ENCODE measurements around the gene CTDSPL. TPM values are rescaled to one million over a fixed set of nuclear protein-coding genes. Genes with fewer than 3 reads are reported as not detected.

Gene CTDSPL
- polyA plus RNA-seq, 1 experiment = 40.4 TPM

DNA sequence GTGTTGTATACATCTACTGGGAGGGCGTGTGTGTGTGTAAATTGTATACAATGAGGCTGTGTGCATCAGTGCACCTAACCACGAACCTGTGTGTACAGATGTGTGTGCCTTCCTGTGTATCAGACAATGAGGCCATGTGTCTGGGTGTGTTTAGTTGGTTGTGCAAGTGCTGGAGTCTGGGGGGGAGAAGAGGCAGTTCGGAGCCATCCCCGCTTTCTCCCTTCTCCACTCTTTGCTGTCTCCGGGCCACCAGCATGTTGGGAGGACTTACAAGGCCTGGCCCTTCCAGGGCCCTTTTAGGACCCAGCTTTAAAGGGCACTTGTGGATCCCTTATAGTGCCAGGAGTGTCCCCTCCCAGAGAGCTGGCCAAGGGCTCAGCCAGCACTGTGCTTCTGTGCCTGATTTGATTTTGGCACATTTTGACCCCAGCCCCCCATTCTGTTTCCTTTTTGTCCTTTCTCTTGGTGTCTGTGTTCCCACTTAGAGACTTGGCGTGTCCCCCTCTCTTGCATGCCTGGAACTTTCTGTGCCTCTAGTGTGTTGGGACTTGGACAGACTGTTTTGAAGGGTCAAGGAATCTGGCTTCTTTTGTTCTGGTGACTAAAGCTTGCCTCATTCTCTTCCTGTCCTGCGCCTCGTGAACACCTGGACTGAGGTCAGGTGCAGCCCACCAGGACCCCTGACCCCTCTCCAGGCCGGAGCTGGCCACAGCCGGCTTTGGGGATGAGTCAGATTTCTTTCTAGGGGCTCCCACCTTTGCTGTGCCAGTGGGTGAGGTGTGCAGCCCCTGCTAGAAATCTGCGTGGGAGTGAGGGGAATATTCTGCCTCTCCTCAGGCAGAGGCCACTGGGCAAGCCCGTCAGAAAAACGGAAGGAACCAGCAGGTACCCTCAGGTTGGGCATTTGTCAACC, 1.5 kb downstream of the CTDSPL start:
- no peak for DNase-seq (ENCODE audit: low read depth, low spot score)
- Histone ChIP-seq H3K27ac (ENCODE audit: low read depth, low read length) (peak overlapping the region; percentile 23), H3K4me3 (ENCODE audit: low read depth, low read length) (peak overlapping the region; percentile 91), H3K27me3 (ENCODE audit: control insufficient read depth, insufficient read depth, low read length) (no peaks in the 10 kb centered on the region), H3K9me3 (ENCODE audit: control insufficient read depth, insufficient read depth, low read length) (peaks cover 4% of the 10 kb centered on the region)
- TF ChIP-seq, protein P1, sequence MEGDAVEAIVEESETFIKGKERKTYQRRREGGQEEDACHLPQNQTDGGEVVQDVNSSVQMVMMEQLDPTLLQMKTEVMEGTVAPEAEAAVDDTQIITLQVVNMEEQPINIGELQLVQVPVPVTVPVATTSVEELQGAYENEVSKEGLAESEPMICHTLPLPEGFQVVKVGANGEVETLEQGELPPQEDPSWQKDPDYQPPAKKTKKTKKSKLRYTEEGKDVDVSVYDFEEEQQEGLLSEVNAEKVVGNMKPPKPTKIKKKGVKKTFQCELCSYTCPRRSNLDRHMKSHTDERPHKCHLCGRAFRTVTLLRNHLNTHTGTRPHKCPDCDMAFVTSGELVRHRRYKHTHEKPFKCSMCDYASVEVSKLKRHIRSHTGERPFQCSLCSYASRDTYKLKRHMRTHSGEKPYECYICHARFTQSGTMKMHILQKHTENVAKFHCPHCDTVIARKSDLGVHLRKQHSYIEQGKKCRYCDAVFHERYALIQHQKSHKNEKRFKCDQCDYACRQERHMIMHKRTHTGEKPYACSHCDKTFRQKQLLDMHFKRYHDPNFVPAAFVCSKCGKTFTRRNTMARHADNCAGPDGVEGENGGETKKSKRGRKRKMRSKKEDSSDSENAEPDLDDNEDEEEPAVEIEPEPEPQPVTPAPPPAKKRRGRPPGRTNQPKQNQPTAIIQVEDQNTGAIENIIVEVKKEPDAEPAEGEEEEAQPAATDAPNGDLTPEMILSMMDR (IDR thresholded peaks at IDR 0.05; ENCODE audit: low read depth, low read length) = no peak
- ChIA-PET POLR2A (interaction anchor here (0.9 to 1.0 kb wide), 2 partner anchors 103 to 109 kb away, joined by 3 read pairs; no protein-coding TSS in a partner anchor), CTCF (interaction anchor here (1.0 to 2.1 kb wide), 3 partner anchors 8 to 111 kb away, joined by 3 to 9 read pairs (median 4); no protein-coding TSS in a partner anchor)

DNA sequence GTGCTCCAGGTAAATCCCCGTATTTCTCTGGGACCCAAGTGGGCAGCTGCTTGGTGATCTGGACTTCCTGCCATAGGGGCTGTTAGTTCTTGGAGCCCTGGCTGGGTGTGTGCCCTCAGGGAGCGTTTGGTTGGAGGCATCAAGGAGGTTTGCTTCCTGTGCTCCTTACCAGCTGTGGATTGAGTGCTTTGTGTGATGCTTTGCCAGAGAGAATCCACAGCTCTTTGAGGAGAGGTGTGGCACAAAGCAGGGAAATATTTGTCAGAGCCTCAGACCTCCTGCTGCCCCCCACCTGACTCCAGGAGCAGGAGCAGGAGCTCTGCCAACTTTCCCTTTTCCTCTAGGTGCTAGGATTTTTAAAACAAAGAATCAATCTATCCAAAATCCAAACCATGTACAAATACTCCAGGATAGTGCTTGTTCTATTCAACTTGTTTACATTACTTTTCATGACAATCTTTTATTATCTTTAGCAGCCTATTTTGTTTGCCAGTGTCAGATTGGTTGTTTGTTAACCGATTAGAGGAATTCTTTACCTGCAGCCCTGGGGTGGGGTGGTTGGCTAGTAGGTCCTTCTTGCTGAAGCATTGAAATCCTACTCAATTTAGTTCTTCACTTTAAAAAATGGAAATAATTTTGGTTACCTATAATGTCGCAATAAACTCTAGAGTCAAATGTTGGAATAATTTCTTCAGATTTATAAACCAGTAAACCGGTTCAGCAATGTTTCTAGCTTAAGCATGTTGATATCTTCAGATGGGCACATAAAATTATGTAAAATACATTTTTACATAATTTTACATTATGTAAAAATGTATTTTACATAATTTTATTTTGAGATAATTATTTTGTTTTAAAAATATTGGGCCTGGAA, 2.5 kb downstream of the CTDSPL start:
- Histone ChIP-seq H3K27ac (ENCODE audit: low read depth, low read length) (no peak overlapping the region), H3K27me3 (ENCODE audit: control insufficient read depth, insufficient read depth, low read length) (no peaks in the 10 kb centered on the region), H3K4me3 (ENCODE audit: low read depth, low read length) (peak overlapping the region; percentile 32), H3K9me3 (ENCODE audit: control insufficient read depth, insufficient read depth, low read length) (peaks cover 4% of the 10 kb centered on the region)
- TF ChIP-seq, protein P1 (IDR thresholded peaks at IDR 0.05; ENCODE audit: low read depth, low read length) = no peak
- ChIA-PET CTCF (interaction anchor here (1.2 to 2.5 kb wide), 3 partner anchors 9 to 110 kb away, joined by 4 to 12 read pairs (median 9); no protein-coding TSS in a partner anchor), POLR2A (interaction anchor here (1.0 kb wide), 1 partner anchor 108 kb away, joined by 3 read pairs; no protein-coding TSS in a partner anchor)
- DNase-seq (ENCODE audit: low read depth, low spot score) = no peak

DNA sequence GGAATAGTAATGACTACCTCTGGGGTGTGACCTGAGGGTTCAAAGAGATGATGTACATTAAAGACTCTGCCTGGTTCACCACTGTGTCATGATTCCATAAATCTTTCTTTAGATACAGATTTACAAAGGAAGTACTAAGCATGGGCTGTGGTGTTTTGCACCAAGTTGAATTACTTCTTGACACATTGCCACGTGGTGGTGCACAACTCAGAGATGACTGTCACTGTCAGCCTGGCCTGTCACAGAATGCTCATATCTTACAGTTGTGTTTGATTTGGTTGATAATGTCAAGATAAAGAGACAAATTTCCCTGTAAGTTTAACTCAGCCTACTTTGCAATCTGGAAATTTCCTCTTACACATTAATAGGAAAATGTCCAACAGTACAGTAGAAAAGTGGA, 3.2 kb downstream of the CTDSPL start:
- CTCF ChIA-PET = interaction anchor here (2.1 to 2.5 kb wide), 2 partner anchors 10 to 103 kb away, joined by 9 to 12 read pairs; no protein-coding TSS in a partner anchor
- DNase-seq (ENCODE audit: low read depth, low spot score) = no peak

DNA sequence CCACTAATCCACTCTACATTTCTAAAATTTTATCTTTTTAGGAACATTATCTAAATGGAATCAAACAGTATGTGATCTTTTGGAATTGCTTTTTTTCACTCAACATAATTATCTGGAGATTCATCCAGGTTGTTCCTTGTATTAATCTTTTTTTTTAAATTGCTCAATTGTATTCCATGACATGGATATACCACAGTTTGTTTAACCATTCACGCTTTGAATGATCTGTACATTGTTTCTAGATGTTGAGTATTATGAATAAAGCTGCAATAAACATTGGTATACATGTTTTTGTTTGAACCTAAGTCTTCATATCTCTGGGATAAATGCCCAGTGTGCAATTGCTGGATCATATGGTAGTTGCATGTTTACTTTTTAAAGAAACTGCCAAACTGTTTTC, 5.5 kb downstream of the CTDSPL start:
- Histone ChIP-seq H3K4me3 (ENCODE audit: low read depth, low read length) (no peak overlapping the region), H3K27ac (ENCODE audit: low read depth, low read length) (no peak overlapping the region), H3K27me3 (ENCODE audit: control insufficient read depth, insufficient read depth, low read length) (no peaks in the 10 kb centered on the region), H3K9me3 (ENCODE audit: control insufficient read depth, insufficient read depth, low read length) (no peaks in the 10 kb centered on the region)
- ChIA-PET CTCF (interaction anchor here (1.2 to 2.6 kb wide), 5 partner anchors 12 to 130 kb away, joined by 4 to 16 read pairs (median 10); no protein-coding TSS in a partner anchor), POLR2A (no interaction called here)
- TF ChIP-seq, protein P1 (IDR thresholded peaks at IDR 0.05; ENCODE audit: low read depth, low read length) = no peak
- no peak for DNase-seq (ENCODE audit: low read depth, low spot score)

More for the DNA sequence above, 3.2 kb downstream of the CTDSPL start:
- H3K9me3 ChIP-seq (ENCODE audit: control insufficient read depth, insufficient read depth, low read length) = peaks cover 2% of the 10 kb centered on the region
- H3K4me3 ChIP-seq (ENCODE audit: low read depth, low read length) = no peak overlapping the region
- POLR2A ChIA-PET = no interaction called here
- TF ChIP-seq, protein P1 (IDR thresholded peaks at IDR 0.05; ENCODE audit: low read depth, low read length) = no peak
- no peaks in the 10 kb centered on the region for H3K27me3 ChIP-seq (ENCODE audit: control insufficient read depth, insufficient read depth, low read length)
- H3K27ac ChIP-seq (ENCODE audit: low read depth, low read length) = no peak overlapping the region

All from AG04450 (cell line).